ENCODE measurements around the gene CERS6.
"Not testable (repeated sequence)": the region's sequence is repeated elsewhere in the genome, so short reads cannot be mapped to it uniquely, and the experiment has no call there.

Gene CERS6

GRCh38 chr2:168766600-168766999 lies 310.5 kb downstream of the CERS6 start:
- Mint-ChIP-seq H3K4me3 (no peak overlapping the region), H3K27me3 (ENCODE audit: low read depth) (no peaks in the 10 kb centered on the region), H3K27ac (no peak overlapping the region), H3K36me3 (ENCODE audit: low read depth) (peaks cover 19% of the 10 kb centered on the region), H3K9me3 (no peaks in the 10 kb centered on the region), H3K4me1 (ENCODE audit: low read depth) (no peaks in the 10 kb centered on the region)

- Mint-ChIP-seq H3K27ac (no peak overlapping the region), H3K36me3 (ENCODE audit: low read depth) (peaks cover 19% of the 10 kb centered on the region), H3K4me1 (ENCODE audit: low read depth) (no peaks in the 10 kb centered on the region)
These were observed 311.2 kb downstream of the CERS6 start for GRCh38 chr2:168767258-168767657.

GRCh38 chr2:168768357-168768756 lies 312.3 kb downstream of the CERS6 start:
- H3K27ac Mint-ChIP-seq; H3K4me1 Mint-ChIP-seq (ENCODE audit: low read depth); H3K9me3 Mint-ChIP-seq; H3K4me3 Mint-ChIP-seq; H3K27me3 Mint-ChIP-seq (ENCODE audit: low read depth): not testable (repeated sequence)
- H3K36me3 Mint-ChIP-seq (ENCODE audit: low read depth), result peaks cover 19% of the 10 kb centered on the region

More at GRCh38 chr2:168767258-168767657, 311.2 kb downstream of the CERS6 start:
- no peaks in the 10 kb centered on the region for H3K27me3 Mint-ChIP-seq (ENCODE audit: low read depth)
- H3K9me3 Mint-ChIP-seq, result no peaks in the 10 kb centered on the region
- no peak overlapping the region for H3K4me3 Mint-ChIP-seq

DNA sequence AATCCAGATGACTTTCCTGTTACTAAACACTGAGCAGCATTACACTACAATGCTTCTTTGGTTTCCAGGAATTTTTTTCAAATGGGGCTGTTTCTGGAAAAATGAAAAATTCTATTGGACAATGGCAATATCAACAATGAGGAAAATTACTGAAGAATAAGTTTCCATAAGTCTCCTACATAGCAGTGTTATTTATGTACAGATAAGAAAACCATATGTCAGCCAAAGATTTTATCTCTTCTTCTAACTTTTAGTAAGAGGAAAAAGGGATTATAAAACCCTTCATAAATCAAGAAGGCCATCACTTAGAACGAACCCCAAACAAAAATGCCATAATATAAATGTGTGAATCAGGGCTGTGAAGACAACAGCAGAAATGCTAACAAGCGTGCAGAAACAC lies 314.7 kb downstream of the CERS6 start:
- Mint-ChIP-seq H3K36me3 (ENCODE audit: low read depth) (peaks cover 14% of the 10 kb centered on the region), H3K4me1 (ENCODE audit: low read depth) (no peaks in the 10 kb centered on the region)

GRCh38 chr2:168772704-168773103 lies 316.6 kb downstream of the CERS6 start:
- H3K9me3 Mint-ChIP-seq, result no peaks in the 10 kb centered on the region
- no peaks in the 10 kb centered on the region for H3K4me1 Mint-ChIP-seq (ENCODE audit: low read depth)
- no peak overlapping the region for H3K4me3 Mint-ChIP-seq
- H3K27ac Mint-ChIP-seq, result no peak overlapping the region
- H3K36me3 Mint-ChIP-seq (ENCODE audit: low read depth), result peaks cover 1% of the 10 kb centered on the region
- no peaks in the 10 kb centered on the region for H3K27me3 Mint-ChIP-seq (ENCODE audit: low read depth)

More for the DNA sequence above, 314.7 kb downstream of the CERS6 start:
- Mint-ChIP-seq H3K27ac (no peak overlapping the region), H3K4me3 (no peak overlapping the region), H3K9me3 (no peaks in the 10 kb centered on the region), H3K27me3 (ENCODE audit: low read depth) (no peaks in the 10 kb centered on the region)

DNA sequence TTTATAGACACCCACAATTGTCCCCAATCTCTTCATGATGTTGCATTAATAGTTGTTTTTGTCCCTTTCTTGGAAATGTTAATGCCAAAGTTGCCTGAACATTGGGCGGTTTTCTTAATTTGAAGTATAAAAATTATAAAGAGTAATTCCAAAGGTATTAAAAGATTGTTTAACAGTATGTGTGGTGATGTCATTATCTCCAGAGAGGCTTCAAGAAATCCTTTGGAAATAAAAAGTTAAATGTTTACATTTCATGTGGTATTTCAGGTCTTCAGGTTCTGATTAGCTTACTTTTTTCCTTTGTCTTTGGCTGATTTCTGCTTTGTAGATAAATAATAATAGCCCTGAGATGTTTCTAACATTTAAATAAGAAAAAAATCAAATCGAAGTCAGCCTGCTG lies 317.1 kb downstream of the CERS6 start:
- Mint-ChIP-seq H3K27ac (no peak overlapping the region), H3K9me3 (no peaks in the 10 kb centered on the region), H3K4me1 (ENCODE audit: low read depth) (no peaks in the 10 kb centered on the region), H3K36me3 (ENCODE audit: low read depth) (no peaks in the 10 kb centered on the region), H3K4me3 (no peak overlapping the region), H3K27me3 (ENCODE audit: low read depth) (no peaks in the 10 kb centered on the region)

- Mint-ChIP-seq H3K9me3 (no peaks in the 10 kb centered on the region), H3K4me1 (ENCODE audit: low read depth) (no peaks in the 10 kb centered on the region), H3K27ac (no peak overlapping the region), H3K36me3 (ENCODE audit: low read depth) (no peaks in the 10 kb centered on the region), H3K27me3 (ENCODE audit: low read depth) (no peaks in the 10 kb centered on the region), H3K4me3 (no peak overlapping the region)
These were observed 317.8 kb downstream of the CERS6 start for GRCh38 chr2:168773719-168774521.

- no peaks in the 10 kb centered on the region for H3K9me3 Mint-ChIP-seq
- no peak overlapping the region for H3K27ac Mint-ChIP-seq
- H3K36me3 Mint-ChIP-seq (ENCODE audit: low read depth), result no peaks in the 10 kb centered on the region
- H3K4me1 Mint-ChIP-seq (ENCODE audit: low read depth), result no peaks in the 10 kb centered on the region
- no peaks in the 10 kb centered on the region for H3K27me3 Mint-ChIP-seq (ENCODE audit: low read depth)
- H3K4me3 Mint-ChIP-seq, result no peak overlapping the region
These were observed 319.8 kb downstream of the CERS6 start for GRCh38 chr2:168775837-168776236.

DNA sequence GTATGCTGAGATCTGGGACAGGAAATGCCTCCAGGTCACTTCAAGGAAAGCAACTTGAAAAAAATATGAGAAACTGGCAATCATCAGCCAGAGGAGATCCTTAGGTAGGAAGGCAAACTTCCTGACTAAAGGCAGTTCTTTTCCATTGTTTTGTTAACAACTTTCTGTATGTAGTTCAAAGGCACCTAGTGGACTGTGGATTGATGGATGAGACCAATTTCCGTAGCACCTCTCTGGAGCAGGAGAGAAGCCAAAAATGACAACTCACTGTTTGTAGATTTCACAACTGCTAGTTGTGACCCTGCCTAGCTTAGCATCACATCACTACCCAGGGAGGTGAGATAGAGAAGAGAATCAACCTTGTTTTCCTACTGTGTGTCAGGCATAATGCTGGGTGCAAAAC lies 324.6 kb downstream of the CERS6 start:
- Mint-ChIP-seq H3K4me1 (ENCODE audit: low read depth) (no peaks in the 10 kb centered on the region), H3K36me3 (ENCODE audit: low read depth) (peaks cover 1% of the 10 kb centered on the region), H3K4me3 (no peak overlapping the region), H3K9me3 (no peaks in the 10 kb centered on the region), H3K27me3 (ENCODE audit: low read depth) (peaks cover 3% of the 10 kb centered on the region), H3K27ac (no peak overlapping the region)

- Mint-ChIP-seq H3K36me3 (ENCODE audit: low read depth) (peaks cover 1% of the 10 kb centered on the region), H3K9me3 (no peaks in the 10 kb centered on the region), H3K4me3 (no peak overlapping the region), H3K4me1 (ENCODE audit: low read depth) (no peaks in the 10 kb centered on the region), H3K27me3 (ENCODE audit: low read depth) (peaks cover 3% of the 10 kb centered on the region), H3K27ac (no peak overlapping the region)
These were observed 325.2 kb downstream of the CERS6 start for GRCh38 chr2:168781191-168781817.

- no peak overlapping the region for H3K27ac Mint-ChIP-seq
- no peak overlapping the region for H3K4me3 Mint-ChIP-seq
- peaks cover 3% of the 10 kb centered on the region for H3K27me3 Mint-ChIP-seq (ENCODE audit: low read depth)
- H3K4me1 Mint-ChIP-seq (ENCODE audit: low read depth), result no peaks in the 10 kb centered on the region
- H3K36me3 Mint-ChIP-seq (ENCODE audit: low read depth), result peaks cover 1% of the 10 kb centered on the region
- no peaks in the 10 kb centered on the region for H3K9me3 Mint-ChIP-seq
These were observed 326.2 kb downstream of the CERS6 start for GRCh38 chr2:168782271-168782670.

GRCh38 chr2:168784993-168785392 lies 328.9 kb downstream of the CERS6 start:
- Mint-ChIP-seq H3K27me3 (ENCODE audit: low read depth) (peaks cover 12% of the 10 kb centered on the region), H3K4me3 (no peak overlapping the region), H3K27ac (no peak overlapping the region)

GRCh38 chr2:168787098-168787781 lies 331.2 kb downstream of the CERS6 start:
- Mint-ChIP-seq H3K27me3 (ENCODE audit: low read depth) (peaks cover 12% of the 10 kb centered on the region), H3K4me3 (no peak overlapping the region), H3K27ac (no peak overlapping the region), H3K4me1 (ENCODE audit: low read depth) (no peaks in the 10 kb centered on the region), H3K36me3 (ENCODE audit: low read depth) (peaks cover 1% of the 10 kb centered on the region), H3K9me3 (no peaks in the 10 kb centered on the region)

More at GRCh38 chr2:168784993-168785392, 328.9 kb downstream of the CERS6 start:
- H3K9me3 Mint-ChIP-seq, result no peaks in the 10 kb centered on the region
- H3K36me3 Mint-ChIP-seq (ENCODE audit: low read depth), result peaks cover 1% of the 10 kb centered on the region
- H3K4me1 Mint-ChIP-seq (ENCODE audit: low read depth), result no peaks in the 10 kb centered on the region

GRCh38 chr2:168787782-168788376 lies 331.8 kb downstream of the CERS6 start:
- Mint-ChIP-seq H3K9me3 (no peaks in the 10 kb centered on the region), H3K27me3 (ENCODE audit: low read depth) (peaks cover 9% of the 10 kb centered on the region), H3K36me3 (ENCODE audit: low read depth) (no peaks in the 10 kb centered on the region), H3K4me1 (ENCODE audit: low read depth) (no peaks in the 10 kb centered on the region), H3K27ac (no peak overlapping the region), H3K4me3 (no peak overlapping the region)

Data from T-helper 1 cell treated with Interleukin-12 subunit alpha and Interleukin-12 subunit beta and Interleukin-4 antibody, amounts not matched to agents 30 μg/mL and 1 μg/mL, for 36 hours (primary cell).